Activated CD4-positive, alpha-beta T cell treated with anti-CD3 and anti-CD28 coated beads for 4 hours (primary cell): ENCODE measurements around the gene KRT23.

Source experiments
- DNase-seq, 2 donors: peaks; one replicate each; pipeline ENCODE4 v3.0.0-alpha.2; 2020

The KRT23 gene, protein sequence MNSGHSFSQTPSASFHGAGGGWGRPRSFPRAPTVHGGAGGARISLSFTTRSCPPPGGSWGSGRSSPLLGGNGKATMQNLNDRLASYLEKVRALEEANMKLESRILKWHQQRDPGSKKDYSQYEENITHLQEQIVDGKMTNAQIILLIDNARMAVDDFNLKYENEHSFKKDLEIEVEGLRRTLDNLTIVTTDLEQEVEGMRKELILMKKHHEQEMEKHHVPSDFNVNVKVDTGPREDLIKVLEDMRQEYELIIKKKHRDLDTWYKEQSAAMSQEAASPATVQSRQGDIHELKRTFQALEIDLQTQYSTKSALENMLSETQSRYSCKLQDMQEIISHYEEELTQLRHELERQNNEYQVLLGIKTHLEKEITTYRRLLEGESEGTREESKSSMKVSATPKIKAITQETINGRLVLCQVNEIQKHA

DNA sequence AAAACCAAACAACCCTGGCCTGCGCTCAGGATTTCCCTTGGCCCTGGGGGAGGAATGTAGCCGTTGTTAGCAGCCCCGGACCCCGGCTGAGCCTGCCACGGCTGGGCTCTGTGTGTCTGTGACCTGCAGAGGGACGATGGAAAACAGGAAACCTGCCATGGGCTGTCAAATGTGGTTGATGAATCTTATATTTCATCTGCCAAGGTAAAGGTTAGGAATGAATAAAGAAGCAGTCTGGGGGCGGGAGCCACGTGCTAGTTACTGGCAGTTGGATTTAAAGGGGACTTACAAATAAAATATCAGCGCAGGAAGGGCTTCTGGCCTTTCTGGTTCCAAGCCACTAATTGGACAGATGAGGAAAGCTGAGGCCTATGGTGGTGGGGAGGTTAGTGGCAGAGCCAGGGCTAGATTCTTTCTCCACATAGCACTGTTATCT lies at the start of gene KRT23:
KRT23 (minus strand) TSS at position 263 of the 436 bp plus-strand sequence. CDS start 1,043 bp downstream, outside the sequence.
- no peak for DNase-seq

- DNase-seq: no peak
Measured at GRCh38 chr17:40986920-40987319, 49.5 kb upstream of the KRT23 start.

GRCh38 chr17:40984226-40984625 lies 46.8 kb upstream of the KRT23 start, which contains the start of gene KRT40:
Gene KRT40, minus strand, starts transcription at chr17:40984326. Its CDS starts 53 bp downstream, at chr17:40984273.
- DNase-seq: no peak

DNA sequence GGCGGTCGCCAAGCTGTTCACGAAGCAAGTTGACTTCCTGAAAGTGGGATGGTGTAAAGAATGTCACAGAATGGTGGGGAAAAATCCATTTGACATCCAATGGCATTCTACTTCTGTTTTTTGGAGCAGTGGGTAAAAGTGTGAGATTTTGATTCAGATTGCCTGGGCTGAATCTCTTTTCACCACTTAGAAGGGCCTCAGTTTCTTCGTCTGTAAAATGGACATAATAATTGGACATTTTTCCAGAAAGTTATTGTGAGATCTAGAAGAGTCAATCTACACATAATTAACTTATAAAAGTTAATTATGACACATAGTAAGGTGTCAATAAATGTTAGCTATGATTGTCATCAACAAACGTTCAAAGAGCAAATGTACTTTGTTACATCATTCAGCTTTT lies 43.7 kb upstream of the KRT23 start:
- no peak for DNase-seq

GRCh38 chr17:40980596-40980995 lies 43.1 kb upstream of the KRT23 start:
- no peak for DNase-seq

DNA sequence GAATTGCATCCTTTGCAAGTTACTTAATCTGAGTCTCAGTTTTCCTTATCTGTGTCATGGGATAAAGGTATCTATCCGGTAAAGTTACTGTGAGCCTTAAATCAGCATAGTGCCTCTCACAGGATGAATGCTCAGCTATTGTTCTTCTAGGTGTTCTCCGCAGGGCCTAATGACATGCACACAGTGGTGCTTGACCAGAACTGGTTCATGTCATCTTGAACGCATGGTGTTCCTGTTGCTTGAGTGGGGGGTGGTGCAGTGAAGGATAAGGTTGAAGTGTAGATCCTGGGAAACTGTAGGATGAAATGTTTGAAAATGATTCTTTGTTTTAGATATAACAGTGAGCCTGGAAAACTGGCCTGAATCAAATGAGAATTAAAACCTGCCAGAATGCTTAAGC lies 42.7 kb upstream of the KRT23 start:
- no peak for DNase-seq

- no peak for DNase-seq
Measured at GRCh38 chr17:40978575-40979151, 41.2 kb upstream of the KRT23 start.

DNA sequence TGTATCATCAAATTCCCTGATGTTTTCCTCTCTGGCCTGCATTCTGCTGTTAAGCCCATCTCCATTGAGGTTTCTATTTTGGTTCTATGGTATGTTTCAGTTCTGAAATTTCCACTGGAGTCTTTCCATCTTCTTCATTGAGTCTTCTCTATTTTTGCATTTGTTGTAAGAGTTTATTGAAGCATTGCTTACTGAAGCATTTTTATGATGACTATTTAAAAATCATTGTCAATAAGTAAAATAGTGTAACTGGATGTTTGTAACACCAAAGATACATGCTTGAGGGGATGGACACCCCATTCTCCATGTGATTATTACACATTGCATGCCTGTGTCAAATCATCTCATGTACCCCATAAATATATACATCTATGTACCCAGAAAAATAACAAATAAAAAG lies 38.1 kb upstream of the KRT23 start:
- DNase-seq: no peak

GRCh38 chr17:40974366-40974765 lies 36.9 kb upstream of the KRT23 start:
- DNase-seq: no peak

- no peak for DNase-seq
Measured at GRCh38 chr17:40967582-40967981, 30.1 kb upstream of the KRT23 start.

DNA sequence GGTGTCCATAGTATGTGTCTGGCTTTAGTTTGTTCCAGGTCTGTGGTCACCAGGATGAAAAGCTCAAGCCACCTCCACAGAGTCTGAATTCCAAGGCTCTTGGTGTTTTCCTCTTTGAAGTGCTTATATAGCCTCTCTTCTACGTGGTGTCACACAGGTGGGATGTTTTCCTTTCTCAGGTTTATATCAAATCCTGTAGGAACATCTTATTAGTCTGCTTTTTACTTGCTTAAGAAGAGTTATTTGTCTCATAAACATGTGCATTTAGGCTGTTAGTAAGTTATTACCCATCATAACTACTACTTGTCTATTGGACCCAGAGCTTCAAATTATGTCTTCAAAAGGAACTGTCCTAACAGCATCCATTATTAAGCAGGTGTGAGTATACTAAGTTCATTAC lies 29.4 kb upstream of the KRT23 start, which contains the start of gene KRT39:
KRT39 (minus strand) TSS at position 101 of the 400 bp plus-strand sequence; CDS start at position 9, 92 bp downstream.
- no peak for DNase-seq

GRCh38 chr17:40963838-40964237 lies 26.4 kb upstream of the KRT23 start:
- DNase-seq: peak in 1 of 2 donors; percentile 3

DNA sequence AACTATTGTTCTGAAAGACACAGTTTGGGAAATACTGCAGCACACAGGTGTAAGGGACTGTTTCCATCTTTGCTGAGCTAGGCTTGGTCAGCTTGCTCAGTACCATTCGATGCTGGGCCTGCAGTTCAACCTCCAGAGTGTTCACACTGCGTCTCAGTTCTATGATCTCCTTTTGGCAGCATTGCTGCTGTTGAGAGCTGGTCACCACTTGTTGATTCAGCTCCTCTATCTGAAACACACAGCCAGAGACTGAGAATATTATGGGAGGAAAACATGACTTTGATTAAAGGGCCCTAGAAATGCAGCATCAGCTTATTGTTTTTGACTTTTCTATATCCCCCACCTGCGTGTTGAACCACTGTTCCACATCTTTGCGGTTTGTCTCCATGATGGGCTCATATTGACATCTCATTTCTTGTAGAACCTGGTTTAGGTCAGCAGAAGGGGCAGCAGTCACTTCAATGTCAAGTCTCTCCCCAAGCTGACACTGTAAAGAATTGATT lies 24.7 kb upstream of the KRT23 start:
- DNase-seq: no peak

DNA sequence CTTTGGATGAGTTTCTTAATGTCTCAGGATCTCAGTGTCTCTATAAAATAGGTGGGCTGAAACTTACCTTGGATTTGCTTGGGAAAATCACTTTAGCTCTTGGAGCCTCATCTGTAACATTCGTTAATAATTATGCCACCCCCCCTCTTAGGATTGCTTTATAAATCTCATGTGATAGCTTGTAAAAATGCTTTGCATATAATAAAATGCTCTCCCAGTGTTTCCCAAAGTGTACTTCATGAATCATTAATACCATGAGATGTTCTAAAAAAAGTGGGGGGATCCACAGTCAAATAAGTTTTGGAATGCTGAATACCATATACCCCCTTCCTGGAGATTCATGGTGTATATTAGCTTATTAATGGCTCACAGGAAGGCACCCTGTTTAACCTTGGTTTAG lies 24.1 kb upstream of the KRT23 start:
- DNase-seq: no peak

DNA sequence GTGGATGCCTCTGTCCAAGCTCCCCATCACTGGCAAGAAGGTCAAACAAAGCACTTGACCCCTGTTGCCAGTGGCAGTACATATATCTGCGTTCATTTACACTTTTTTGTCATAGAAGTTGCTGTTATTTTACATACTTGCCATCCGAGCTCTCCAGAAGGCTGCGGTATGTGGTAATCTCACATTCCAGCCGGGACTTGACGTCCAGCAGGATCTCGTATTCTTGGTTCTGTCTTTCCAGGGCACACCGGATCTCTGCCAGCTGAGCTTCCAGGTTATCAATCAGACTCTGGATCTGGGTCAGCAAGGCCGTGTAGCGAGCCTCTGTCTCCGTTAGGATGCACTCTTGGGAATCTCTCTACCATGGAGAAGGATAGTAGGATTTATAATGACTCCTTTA lies 22.7 kb upstream of the KRT23 start:
- no peak for DNase-seq

- no peak for DNase-seq
Measured at GRCh38 chr17:40958086-40958953, 20.9 kb upstream of the KRT23 start.

GRCh38 chr17:40956401-40957254 lies 19.2 kb upstream of the KRT23 start:
- DNase-seq: no peak

DNA sequence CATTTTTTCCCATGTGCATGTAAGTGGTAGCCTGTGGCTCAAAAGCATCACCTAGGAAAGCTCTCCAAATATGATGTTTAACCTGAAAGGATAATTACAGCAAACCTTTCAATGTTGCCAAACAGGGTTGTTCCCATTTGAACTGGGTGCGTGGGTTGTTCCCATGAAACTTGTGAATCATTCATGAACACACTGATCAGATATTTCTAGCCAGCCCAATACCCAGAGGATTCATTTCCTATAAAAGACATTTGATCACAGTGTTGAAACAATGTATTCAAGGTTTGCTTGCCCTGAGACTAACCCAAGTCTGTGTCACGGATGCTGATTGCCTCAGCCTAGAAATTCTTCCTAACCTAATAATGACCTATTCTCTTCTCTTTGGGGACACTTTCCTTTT lies 16.4 kb upstream of the KRT23 start:
- no peak for DNase-seq

DNA sequence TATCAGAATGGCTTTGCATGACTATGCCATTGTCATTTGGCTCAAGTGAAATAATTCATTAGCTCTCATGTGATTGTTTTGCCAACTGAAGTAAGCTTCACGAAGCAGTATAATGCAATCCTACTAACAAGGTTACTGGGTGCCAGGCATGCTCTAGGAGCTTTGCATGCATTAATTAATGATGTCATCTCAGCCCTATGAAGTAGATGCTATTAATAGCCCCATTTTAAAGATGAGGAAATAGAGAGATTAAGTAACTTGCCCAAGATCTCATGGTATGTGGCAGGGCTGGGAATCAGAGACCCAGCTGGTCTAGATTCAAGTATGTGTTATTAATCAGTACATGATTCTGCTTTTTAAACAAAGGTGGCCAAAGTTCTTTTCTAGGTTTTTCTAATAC lies 15.2 kb upstream of the KRT23 start:
- no peak for DNase-seq

DNA sequence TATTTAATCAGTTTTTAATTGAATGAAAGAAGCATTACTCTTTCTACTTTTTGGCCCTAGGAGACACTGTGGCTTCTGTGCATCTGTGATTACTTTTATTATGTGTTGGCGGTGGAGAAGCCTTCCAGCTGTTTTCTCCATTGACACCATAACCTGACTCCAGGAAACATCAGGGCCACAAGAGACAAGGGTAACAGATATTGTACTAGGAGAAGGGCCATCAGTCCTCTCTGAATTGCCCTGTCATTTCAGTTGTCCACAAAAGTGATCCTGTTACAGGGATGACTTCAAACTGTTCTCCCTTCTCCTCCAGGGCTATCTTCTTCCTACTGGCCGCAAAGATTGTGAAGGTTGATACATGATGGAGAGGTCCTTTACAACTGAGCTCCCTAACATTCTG lies 14.7 kb upstream of the KRT23 start:
- DNase-seq: no peak

DNA sequence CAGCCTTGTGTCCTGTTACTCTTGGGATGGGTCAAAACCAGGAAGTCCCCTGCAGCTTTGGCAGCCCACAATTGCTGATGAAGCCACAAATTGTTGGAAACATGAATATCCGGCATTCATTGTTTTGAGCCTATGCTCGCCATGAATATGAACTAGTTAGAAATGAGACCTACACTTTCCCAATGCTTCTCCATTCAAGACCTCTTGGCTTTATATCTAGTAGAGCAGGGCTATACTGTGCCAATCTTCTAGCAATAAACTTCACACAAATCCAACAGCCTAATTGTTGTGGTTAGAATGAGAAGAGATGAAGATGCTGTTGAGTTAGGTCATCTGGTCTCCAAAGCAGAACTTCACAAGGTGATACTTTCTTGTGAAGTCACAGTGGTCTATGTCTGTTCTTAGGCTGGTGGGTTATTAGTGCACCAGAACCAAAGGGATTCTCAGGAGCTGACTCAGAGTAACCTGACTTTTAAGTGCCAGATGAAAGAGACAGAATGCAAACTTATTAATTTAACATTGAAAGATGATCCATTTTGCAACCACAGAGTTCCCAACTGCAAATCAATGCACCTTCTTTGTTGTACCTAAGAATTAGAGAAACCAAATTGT lies 13.7 kb upstream of the KRT23 start:
- DNase-seq: no peak

GRCh38 chr17:40950176-40950575 lies 12.7 kb upstream of the KRT23 start:
- DNase-seq: no peak
